Fibroblast of skin of back (primary cell): ENCODE data around the gene SRSF2.
"Not testable (repeated sequence)": the region's sequence is repeated elsewhere in the genome, so short reads cannot be mapped to it uniquely, and the experiment has no call there.

ENCODE experiments used
- DNase-seq: peaks from one replicate; pipeline ENCODE4 v3.0.0-alpha.2; 2013

The SRSF2 gene

DNA sequence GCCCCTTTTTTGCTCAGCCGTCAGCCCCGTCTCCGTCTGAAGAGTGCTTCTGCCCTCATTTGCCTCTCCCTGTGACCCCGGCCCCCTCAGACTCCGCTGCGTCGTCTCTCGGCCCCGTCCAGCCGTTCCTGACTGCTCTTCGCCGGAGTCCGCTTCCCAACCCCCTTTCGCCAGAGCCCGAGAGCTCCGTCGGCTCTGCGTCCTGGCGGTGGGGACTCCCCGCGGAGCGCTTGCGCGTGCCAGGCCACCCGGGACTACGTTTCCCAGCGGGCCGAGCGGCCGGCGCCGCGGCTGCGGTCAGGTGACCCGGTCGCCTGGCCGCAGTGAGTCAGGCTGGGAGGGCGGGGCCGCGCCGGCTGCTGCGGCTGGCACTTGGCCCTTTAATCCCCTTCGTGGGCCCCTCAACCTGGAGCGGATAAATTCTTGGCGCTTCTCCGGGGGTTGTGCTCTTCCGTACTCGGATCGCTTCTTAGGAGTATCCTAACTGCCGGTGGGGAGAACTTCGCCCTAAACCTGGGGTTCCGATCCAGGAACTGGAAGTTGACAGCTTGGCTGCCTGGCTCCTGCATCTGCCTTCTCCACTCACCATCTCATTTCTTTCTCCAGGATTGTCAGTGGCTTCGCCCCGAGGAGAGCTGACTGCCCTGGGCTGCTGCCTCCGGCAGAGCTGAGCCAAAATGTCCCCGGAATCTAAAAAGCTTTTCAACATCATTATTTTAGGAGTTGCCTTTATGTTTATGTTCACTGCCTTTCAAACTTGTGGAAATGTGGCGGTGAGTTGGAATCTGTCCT lies 741 bp upstream of the SRSF2 start, which contains the start of gene MFSD11:
Gene MFSD11, plus strand, starts transcription at position 444 of the 792 bp plus-strand sequence. Its CDS starts 234 bp downstream, at position 678.
- peak; percentile 93 for DNase-seq

GRCh38 chr17:76736349-76737081 lies 616 bp downstream of the SRSF2 start:
- peak; percentile 64 for DNase-seq

DNA sequence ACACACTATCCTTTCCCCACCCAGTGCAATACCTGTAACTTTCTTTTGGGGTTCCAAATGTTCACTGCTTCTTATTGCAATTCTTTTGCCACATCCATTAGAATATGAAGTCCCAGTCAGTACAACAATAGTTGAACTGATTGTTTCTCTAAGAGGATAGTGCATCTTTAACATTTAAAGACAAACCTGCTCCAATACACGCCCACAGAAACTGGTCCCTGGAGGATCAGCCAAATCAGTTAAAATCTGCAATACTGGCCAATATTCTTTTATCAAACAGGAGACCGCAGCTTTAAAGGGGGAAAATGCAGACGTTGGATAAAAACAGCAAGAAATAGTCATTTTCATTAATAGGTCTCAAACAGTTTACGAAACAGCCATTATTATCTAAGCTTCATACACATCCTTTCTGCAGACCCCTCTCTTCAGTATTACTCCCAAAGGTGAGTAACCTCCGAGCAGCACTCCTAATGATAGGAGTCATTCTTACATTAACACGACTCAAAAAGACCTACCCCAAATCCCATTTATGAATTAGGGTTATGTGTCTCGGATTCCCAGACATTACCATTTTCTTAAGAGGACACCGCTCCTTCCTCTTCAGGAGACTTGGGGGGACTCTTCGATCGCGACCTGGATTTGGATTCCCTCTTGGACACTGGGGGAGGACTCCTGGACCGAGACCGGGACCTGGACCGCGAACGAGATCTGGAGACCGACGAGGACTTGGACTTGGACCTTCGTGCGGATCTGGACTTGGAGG lies 1.4 kb downstream of the SRSF2 start:
- no peak for DNase-seq

- DNase-seq = peak; percentile 22
Measured at GRCh38 chr17:76735006-76735405, 2.1 kb downstream of the SRSF2 start.

GRCh38 chr17:76734080-76734840 lies 2.9 kb downstream of the SRSF2 start:
- no peak for DNase-seq

GRCh38 chr17:76733618-76733957 lies 3.5 kb downstream of the SRSF2 start:
- no peak for DNase-seq

GRCh38 chr17:76732734-76733617 lies 4.2 kb downstream of the SRSF2 start:
- DNase-seq = no peak

GRCh38 chr17:76731800-76732733 lies 5.1 kb downstream of the SRSF2 start:
- not testable (repeated sequence) for DNase-seq

DNA sequence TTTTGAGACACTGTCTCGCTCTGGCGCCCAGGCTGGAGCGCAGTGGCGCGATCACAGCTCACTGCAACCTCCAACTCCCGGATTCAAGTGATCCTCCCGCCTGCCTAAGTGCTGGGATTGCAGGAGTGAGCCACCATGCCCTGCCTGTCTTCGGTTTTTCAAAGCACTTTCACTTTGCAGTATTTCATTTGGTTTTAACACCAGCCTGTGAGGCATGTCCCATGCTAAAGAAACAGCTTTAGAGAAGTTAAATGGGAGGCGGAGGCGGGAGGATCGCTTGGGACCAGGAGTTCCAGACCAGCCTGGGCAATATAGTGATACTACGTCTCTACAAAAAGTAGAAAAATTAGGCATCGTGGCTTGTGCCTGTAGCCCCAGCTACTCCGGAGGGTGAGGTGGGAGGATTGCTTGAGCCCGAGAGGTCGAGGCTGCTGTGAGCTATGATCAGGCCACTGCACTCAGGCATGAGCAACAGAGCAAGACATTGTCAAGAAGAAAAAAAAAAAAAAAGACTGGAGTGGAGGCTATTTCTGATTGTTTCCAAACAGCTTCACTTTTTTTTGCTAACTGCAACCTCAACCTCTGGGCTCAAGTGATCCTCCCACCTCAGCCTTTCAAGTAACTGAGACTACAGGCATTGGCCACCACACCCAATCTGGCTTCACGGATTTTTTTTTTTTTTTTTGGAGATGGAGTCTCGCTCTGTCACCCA lies 9.2 kb downstream of the SRSF2 start:
- no peak for DNase-seq

GRCh38 chr17:76726776-76727718 lies 10.1 kb downstream of the SRSF2 start, which contains the start of gene METTL23:
Gene METTL23, plus strand, starts transcription at chr17:76726839. Its CDS starts 2,872 bp downstream, at chr17:76729711.
- DNase-seq = peak; percentile 72

DNA sequence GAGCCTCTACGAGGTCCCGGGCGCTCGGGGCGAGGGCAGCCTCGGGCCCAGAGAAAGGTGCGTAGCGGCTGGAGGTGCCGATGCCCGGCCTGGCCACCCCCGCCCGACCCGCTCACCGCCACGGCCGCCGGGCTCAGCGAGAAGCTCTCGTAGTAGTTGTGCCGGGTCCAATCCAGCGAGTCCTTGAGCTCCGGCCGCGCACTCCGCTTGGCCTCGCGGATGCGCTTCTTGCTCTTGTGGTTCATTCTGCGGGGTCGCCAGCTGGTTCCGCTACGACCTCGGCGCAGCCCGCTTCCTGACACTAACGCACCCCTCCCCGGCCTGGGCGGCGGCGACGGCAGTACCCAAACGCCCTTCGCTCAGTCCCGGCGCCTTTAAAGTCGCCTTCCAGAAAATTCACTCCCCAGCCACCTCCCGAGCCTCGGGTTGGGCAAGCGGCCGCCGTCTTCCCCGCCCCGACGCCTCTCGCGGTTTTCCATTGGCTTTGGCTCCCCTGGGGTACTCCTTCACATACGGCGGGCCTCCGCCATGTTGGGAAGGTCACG lies 10.8 kb downstream of the SRSF2 start, which contains the start of gene JMJD6:
Gene JMJD6, minus strand, starts transcription at position 376 of the 545 bp plus-strand sequence. Its CDS starts 131 bp downstream, at position 245.
- peak; percentile 97 for DNase-seq

- peak; percentile 67 for DNase-seq
Measured at GRCh38 chr17:76725580-76726230, 11.4 kb downstream of the SRSF2 start.

- DNase-seq = no peak
Measured at GRCh38 chr17:76723812-76724211, 13.3 kb downstream of the SRSF2 start.

- DNase-seq = not testable (repeated sequence)
Measured at GRCh38 chr17:76722977-76723376, 14.2 kb downstream of the SRSF2 start.

DNA sequence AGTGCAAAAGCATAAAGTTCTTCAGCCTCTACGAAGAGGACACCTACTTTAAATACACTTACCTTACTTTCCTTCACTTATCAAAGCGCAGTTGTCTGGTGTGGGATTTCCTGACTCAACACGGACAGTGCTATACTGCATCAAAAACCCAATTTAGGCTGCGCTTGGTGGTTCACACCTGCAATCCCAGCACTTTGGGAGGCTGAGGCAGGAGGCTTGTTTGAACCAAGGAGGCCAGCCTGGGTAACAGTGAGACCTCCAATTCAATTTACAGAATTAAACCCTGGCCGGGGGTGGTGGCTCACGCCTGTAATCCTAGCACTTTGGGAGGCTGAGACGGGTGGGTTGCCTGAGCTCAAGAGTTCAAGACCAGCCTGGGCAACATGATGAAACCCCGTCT lies 14.9 kb downstream of the SRSF2 start:
- no peak for DNase-seq

DNA sequence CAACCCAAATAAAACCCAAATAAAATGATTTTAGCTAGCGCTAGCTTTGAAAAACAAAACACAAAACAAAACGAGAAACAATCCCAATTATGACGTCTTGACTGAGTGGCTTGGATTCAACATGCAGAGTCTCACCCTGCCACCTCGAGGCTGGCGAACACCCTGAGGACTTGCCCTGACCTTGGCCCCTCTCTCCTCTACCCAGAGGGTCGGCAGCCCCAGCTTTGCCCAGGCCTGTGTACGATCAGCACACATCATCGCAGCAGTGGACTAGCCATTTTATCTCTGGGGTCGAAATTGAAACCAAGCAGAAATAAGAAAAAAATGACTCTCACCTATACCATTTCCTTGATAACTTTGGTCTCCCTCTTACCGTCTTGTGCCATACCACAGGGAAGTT lies 15.7 kb downstream of the SRSF2 start:
- no peak for DNase-seq

- no peak for DNase-seq
Measured at GRCh38 chr17:76720941-76721340, 16.2 kb downstream of the SRSF2 start.
